Right hindlimb (tissue), 1 donor: Measurements from ENCODE around the gene TRIM28.
"Not testable (repeated sequence)": the region's sequence is repeated elsewhere in the genome, so short reads cannot be mapped to it uniquely, and the experiment has no call there.

ENCODE experiments used
- DNase-seq: peaks from one replicate; pipeline ENCODE4 v3.0.0-alpha.2; 2018

Gene TRIM28

GRCh38 chr19:58562122-58563033, 18.5 kb downstream of the TRIM28 start:
- DNase-seq = peak; percentile 59

GRCh38 chr19:58563034-58563573, 19.2 kb downstream of the TRIM28 start:
- DNase-seq = no peak

- DNase-seq = no peak
Measured at GRCh38 chr19:58563823-58564222, 20.0 kb downstream of the TRIM28 start.

GRCh38 chr19:58566989-58567388, 23.1 kb downstream of the TRIM28 start:
- DNase-seq = no peak

- DNase-seq = no peak
Measured at GRCh38 chr19:58568453-58569130, 24.7 kb downstream of the TRIM28 start.

- no peak for DNase-seq
Measured at GRCh38 chr19:58569191-58569942, 25.5 kb downstream of the TRIM28 start.

GRCh38 chr19:58569943-58570670, 26.2 kb downstream of the TRIM28 start:
- no peak for DNase-seq

- DNase-seq = no peak
Measured at GRCh38 chr19:58570770-58571574, 27.1 kb downstream of the TRIM28 start.

- DNase-seq = no peak
Measured at GRCh38 chr19:58571575-58571947, 27.7 kb downstream of the TRIM28 start.

- no peak for DNase-seq
Measured at GRCh38 chr19:58572026-58572817, 28.4 kb downstream of the TRIM28 start.

GRCh38 chr19:58572818-58573657, 29.2 kb downstream of the TRIM28 start, which contains the start of gene MZF1:
Gene MZF1 (minus strand): TSS chr19:58573335. CDS start chr19:58571389, 1,946 bp downstream.
- DNase-seq = peak; percentile 100

GRCh38 chr19:58573658-58574164, 29.8 kb downstream of the TRIM28 start:
- no peak for DNase-seq

- DNase-seq = peak; percentile 94
Measured at GRCh38 chr19:58575183-58576041, 31.5 kb downstream of the TRIM28 start.

- DNase-seq = not testable (repeated sequence)
Measured at GRCh38 chr19:58577581-58577980, 33.7 kb downstream of the TRIM28 start.

- no peak for DNase-seq
Measured at GRCh38 chr19:58578012-58578925, 34.4 kb downstream of the TRIM28 start.

- DNase-seq = no peak
Measured at GRCh38 chr19:58579473-58580142, 35.7 kb downstream of the TRIM28 start.
